Skeletal muscle tissue (tissue), 4 donors: Measurements from ENCODE around the gene CACNA1I. TPM values are rescaled to one million over a fixed set of nuclear protein-coding genes. Genes with fewer than 3 reads are reported as not detected.

Source experiments
- H3K27ac ChIP-seq: one replicate; pipeline ENCODE4 v1.7.0; 2013; ENCODE audit warnings: mild to moderate bottlenecking, low read depth, low read length, inconsistent platforms
- H3K27me3 ChIP-seq, 3 donors: one replicate each; pipeline ENCODE4 v1.7.0; 2013; ENCODE audit warnings: low read length in 3 of 3; ENCODE audit not compliant: control insufficient read depth in 3 of 3, insufficient read depth in 3 of 3
- H3K36me3 ChIP-seq, 3 donors: one replicate each; pipeline ENCODE4 v1.7.0; 2013; ENCODE audit warnings: low read length in 3 of 3; ENCODE audit not compliant: control insufficient read depth in 3 of 3, insufficient read depth in 3 of 3
- H3K4me1 ChIP-seq, 3 donors: one replicate each; pipeline ENCODE4 v1.7.0; 2013; ENCODE audit warnings: low read length in 3 of 3, mild to moderate bottlenecking in 3 of 3; ENCODE audit not compliant: control insufficient read depth in 3 of 3, insufficient read depth in 3 of 3
- H3K4me3 ChIP-seq, 3 donors: one replicate each; pipeline ENCODE4 v1.7.0; 2013; ENCODE audit warnings: low read length in 3 of 3
- H3K9ac ChIP-seq, 3 donors: one replicate each; pipeline ENCODE4 v1.7.0; 2013; ENCODE audit warnings: low read length in 3 of 3, mild to moderate bottlenecking in 3 of 3, moderate library complexity in 2 of 3, low read depth in 1 of 3
- H3K9me3 ChIP-seq, 3 donors: one replicate each; pipeline ENCODE4 v1.7.0; 2013; ENCODE audit warnings: low read length in 3 of 3; ENCODE audit not compliant: control insufficient read depth in 3 of 3
- total RNA-seq: library from RNA; depleted of rRNA; stranded (reverse); fragments of >200 nt; gene quantifications from one replicate; pipeline ENCODE4 v1.2.3, GENCODE V29; 2014
- donor health status: Osteomylitis.

CACNA1I gene
- total RNA-seq, 1 donor from 2014 or later: not detected

- no peak overlapping the region for H3K27ac ChIP-seq
- H3K4me3 ChIP-seq: no peak overlapping the region
- H3K9ac ChIP-seq: no peak overlapping the region
- H3K4me1 ChIP-seq: no peaks in the 10 kb centered on the region
- peaks cover 0 to 5% (median 0%) of the 10 kb centered on the region in 3 donors for H3K9me3 ChIP-seq
- H3K27me3 ChIP-seq: peaks cover 29 to 39% (median 29%) of the 10 kb centered on the region in 3 donors
- no peaks in the 10 kb centered on the region for H3K36me3 ChIP-seq
Measured at GRCh38 chr22:39611360-39611759, 40.8 kb downstream of the CACNA1I start.

- H3K4me3 ChIP-seq: no peak overlapping the region
- no peak overlapping the region for H3K27ac ChIP-seq
- no peaks in the 10 kb centered on the region for H3K36me3 ChIP-seq
- H3K4me1 ChIP-seq: no peaks in the 10 kb centered on the region
- H3K9ac ChIP-seq: no peak overlapping the region
- H3K9me3 ChIP-seq: peaks cover 0 to 5% (median 0%) of the 10 kb centered on the region in 3 donors
- H3K27me3 ChIP-seq: peaks cover 32 to 48% (median 32%) of the 10 kb centered on the region in 3 donors
Measured at GRCh38 chr22:39612811-39613548, 42.4 kb downstream of the CACNA1I start.

- H3K4me1 ChIP-seq: no peaks in the 10 kb centered on the region
- no peak overlapping the region for H3K4me3 ChIP-seq
- no peak overlapping the region for H3K27ac ChIP-seq
- H3K27me3 ChIP-seq: peaks cover 35 to 53% (median 37%) of the 10 kb centered on the region in 3 donors
- peaks cover 0 to 5% (median 0%) of the 10 kb centered on the region in 3 donors for H3K9me3 ChIP-seq
- no peak overlapping the region for H3K9ac ChIP-seq
- no peaks in the 10 kb centered on the region for H3K36me3 ChIP-seq
Measured at GRCh38 chr22:39613549-39613921, 43.0 kb downstream of the CACNA1I start.

- Histone ChIP-seq H3K27me3 (peaks cover 40 to 59% (median 41%) of the 10 kb centered on the region in 3 donors), H3K4me1 (no peaks in the 10 kb centered on the region), H3K9ac (no peak overlapping the region), H3K36me3 (no peaks in the 10 kb centered on the region), H3K4me3 (no peak overlapping the region), H3K9me3 (peaks cover 0 to 5% (median 0%) of the 10 kb centered on the region in 3 donors), H3K27ac (no peak overlapping the region)
Measured at GRCh38 chr22:39614442-39614841, 43.9 kb downstream of the CACNA1I start.

- H3K27ac ChIP-seq: no peak overlapping the region
- peaks cover 0 to 5% (median 0%) of the 10 kb centered on the region in 3 donors for H3K9me3 ChIP-seq
- no peak overlapping the region for H3K4me3 ChIP-seq
- H3K36me3 ChIP-seq: no peaks in the 10 kb centered on the region
- H3K9ac ChIP-seq: no peak overlapping the region
- no peaks in the 10 kb centered on the region for H3K4me1 ChIP-seq
- H3K27me3 ChIP-seq: peaks cover 32 to 55% (median 36%) of the 10 kb centered on the region in 3 donors
Measured at GRCh38 chr22:39616051-39616450, 45.5 kb downstream of the CACNA1I start.

GRCh38 chr22:39616781-39617180 lies 46.2 kb downstream of the CACNA1I start:
- Histone ChIP-seq H3K27ac (no peak overlapping the region), H3K27me3 (peaks cover 32 to 58% (median 36%) of the 10 kb centered on the region in 3 donors)

GRCh38 chr22:39617342-39617741 lies 46.8 kb downstream of the CACNA1I start:
- Histone ChIP-seq H3K4me1 (no peaks in the 10 kb centered on the region), H3K27me3 (peaks cover 34 to 61% (median 42%) of the 10 kb centered on the region in 3 donors), H3K36me3 (no peaks in the 10 kb centered on the region), H3K27ac (no peak overlapping the region), H3K4me3 (no peak overlapping the region), H3K9ac (no peak overlapping the region), H3K9me3 (no peaks in the 10 kb centered on the region)

More at GRCh38 chr22:39616781-39617180, 46.2 kb downstream of the CACNA1I start:
- peaks cover 0 to 3% (median 0%) of the 10 kb centered on the region in 3 donors for H3K9me3 ChIP-seq
- H3K4me3 ChIP-seq: no peak overlapping the region
- no peaks in the 10 kb centered on the region for H3K36me3 ChIP-seq
- H3K4me1 ChIP-seq: no peaks in the 10 kb centered on the region
- H3K9ac ChIP-seq: no peak overlapping the region

GRCh38 chr22:39617970-39618757 lies 47.6 kb downstream of the CACNA1I start:
- Histone ChIP-seq H3K27ac (no peak overlapping the region), H3K9me3 (no peaks in the 10 kb centered on the region), H3K4me3 (no peak overlapping the region), H3K9ac (no peak overlapping the region), H3K4me1 (no peaks in the 10 kb centered on the region), H3K36me3 (no peaks in the 10 kb centered on the region), H3K27me3 (peaks cover 39 to 66% (median 46%) of the 10 kb centered on the region in 3 donors)

GRCh38 chr22:39618996-39619530 lies 48.5 kb downstream of the CACNA1I start:
- Histone ChIP-seq H3K27ac (no peak overlapping the region), H3K27me3 (peaks cover 46 to 72% (median 55%) of the 10 kb centered on the region in 3 donors), H3K9me3 (no peaks in the 10 kb centered on the region), H3K36me3 (no peaks in the 10 kb centered on the region), H3K4me3 (no peak overlapping the region), H3K9ac (no peak overlapping the region), H3K4me1 (no peaks in the 10 kb centered on the region)
